Measurements from ENCODE around the gene ENTPD6. TPM values are rescaled to one million over a fixed set of nuclear protein-coding genes. Genes with fewer than 3 reads are reported as not detected.

Gene ENTPD6
- total and polyA plus RNA-seq, 10 donors, result 23.0 to 49.6 (median 35.6) TPM

GRCh38 chr20:25173321-25173720 lies 22.2 kb upstream of the ENTPD6 start:
- Histone ChIP-seq H3K4me3 (no peak overlapping the region), H3K4me1 (no peaks in the 10 kb centered on the region), H3K36me3 (no peaks in the 10 kb centered on the region), H3K27ac (no peak overlapping the region), H3K9me3 (peaks cover 0 to 9% (median 0%) of the 10 kb centered on the region in 8 donors), H3K27me3 (replicated peaks in 1 of 7) (no peaks in the 10 kb centered on the region)
- TF ChIP-seq POLR2A (IDR thresholded peaks at IDR 0.05) (no peak), POLR2AphosphoS5 (IDR thresholded peaks at IDR 0.05) (no peak)
- TF ChIP-seq, protein P1, sequence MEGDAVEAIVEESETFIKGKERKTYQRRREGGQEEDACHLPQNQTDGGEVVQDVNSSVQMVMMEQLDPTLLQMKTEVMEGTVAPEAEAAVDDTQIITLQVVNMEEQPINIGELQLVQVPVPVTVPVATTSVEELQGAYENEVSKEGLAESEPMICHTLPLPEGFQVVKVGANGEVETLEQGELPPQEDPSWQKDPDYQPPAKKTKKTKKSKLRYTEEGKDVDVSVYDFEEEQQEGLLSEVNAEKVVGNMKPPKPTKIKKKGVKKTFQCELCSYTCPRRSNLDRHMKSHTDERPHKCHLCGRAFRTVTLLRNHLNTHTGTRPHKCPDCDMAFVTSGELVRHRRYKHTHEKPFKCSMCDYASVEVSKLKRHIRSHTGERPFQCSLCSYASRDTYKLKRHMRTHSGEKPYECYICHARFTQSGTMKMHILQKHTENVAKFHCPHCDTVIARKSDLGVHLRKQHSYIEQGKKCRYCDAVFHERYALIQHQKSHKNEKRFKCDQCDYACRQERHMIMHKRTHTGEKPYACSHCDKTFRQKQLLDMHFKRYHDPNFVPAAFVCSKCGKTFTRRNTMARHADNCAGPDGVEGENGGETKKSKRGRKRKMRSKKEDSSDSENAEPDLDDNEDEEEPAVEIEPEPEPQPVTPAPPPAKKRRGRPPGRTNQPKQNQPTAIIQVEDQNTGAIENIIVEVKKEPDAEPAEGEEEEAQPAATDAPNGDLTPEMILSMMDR (IDR thresholded peaks at IDR 0.05 in 8 of 11, conservative IDR thresholded peaks at IDR 0.05 in 3 of 11), result no peak
- DNase-seq, result no peak
- WGBS, 5 donors, result 41 to 61% (median 54%) methylated on average over 2 of the region's 2 CpGs
- intact Hi-C loops (cut with DNase I; ENCODE audit: low total_unique reads), result loop anchor here (10.0 kb wide), 1 partner anchor 169 kb away; no protein-coding TSS in a partner anchor

DNA sequence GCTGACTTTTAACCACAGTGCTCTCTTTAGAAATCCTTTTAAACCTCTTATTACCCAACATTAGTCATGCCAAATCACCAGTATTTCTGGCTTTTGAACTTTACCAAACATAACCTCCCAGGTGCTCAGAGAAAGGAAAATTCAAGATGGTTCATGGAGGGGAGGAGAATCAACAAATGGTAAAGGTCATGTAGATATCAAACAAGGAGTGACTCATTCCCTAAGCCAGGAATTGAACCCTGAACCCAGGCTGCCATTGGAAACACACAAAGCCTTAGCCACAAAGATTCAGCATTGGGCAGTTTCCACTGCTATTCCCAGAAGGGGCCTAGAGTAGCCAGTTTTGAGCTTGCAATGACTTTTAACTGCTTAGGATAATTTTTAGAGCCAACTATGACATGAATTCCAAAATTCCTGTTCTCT lies 21.6 kb upstream of the ENTPD6 start:
- Histone ChIP-seq H3K4me3 (no peak overlapping the region), H3K36me3 (no peaks in the 10 kb centered on the region), H3K27ac (no peak overlapping the region), H3K4me1 (no peaks in the 10 kb centered on the region), H3K27me3 (replicated peaks in 1 of 7) (no peaks in the 10 kb centered on the region), H3K9me3 (peaks cover 0 to 9% (median 0%) of the 10 kb centered on the region in 8 donors)
- intact Hi-C loops (cut with DNase I; ENCODE audit: low total_unique reads), result loop anchor here (10.0 kb wide), 1 partner anchor 169 kb away; no protein-coding TSS in a partner anchor
- TF ChIP-seq, protein P1 (IDR thresholded peaks at IDR 0.05 in 8 of 11, conservative IDR thresholded peaks at IDR 0.05 in 3 of 11), result no peak
- TF ChIP-seq POLR2AphosphoS5 (IDR thresholded peaks at IDR 0.05) (no peak), POLR2A (IDR thresholded peaks at IDR 0.05) (no peak)
- DNase-seq, result no peak

DNA sequence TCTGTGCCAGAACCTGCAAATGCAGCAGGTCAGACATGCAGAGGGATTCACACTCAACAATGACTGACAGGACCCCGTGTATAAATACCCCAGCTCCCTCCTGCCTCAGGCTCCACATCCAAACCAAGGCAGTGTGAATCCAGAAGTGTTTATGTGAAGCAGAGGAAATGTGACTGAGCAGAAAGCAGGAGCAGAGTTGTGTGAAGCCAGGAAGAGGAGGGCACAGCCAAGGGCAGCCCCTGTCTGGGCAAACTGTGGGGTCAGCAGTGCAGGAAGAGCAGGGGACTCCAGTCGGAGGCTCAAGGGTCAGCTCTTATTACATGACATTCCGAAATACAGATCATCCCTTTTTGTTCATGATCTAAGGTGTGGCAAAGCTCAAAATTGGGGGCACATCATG lies 19.3 kb upstream of the ENTPD6 start:
- Histone ChIP-seq H3K27me3 (replicated peaks in 1 of 7) (no peaks in the 10 kb centered on the region), H3K4me1 (no peaks in the 10 kb centered on the region), H3K36me3 (no peaks in the 10 kb centered on the region), H3K9me3 (peaks cover 0 to 9% (median 0%) of the 10 kb centered on the region in 8 donors), H3K4me3 (no peak overlapping the region), H3K27ac (no peak overlapping the region)
- WGBS, 5 donors, result 60 to 80% (median 67%) methylated on average over 3 of the region's 3 CpGs
- no peak for TF ChIP-seq POLR2AphosphoS5 (IDR thresholded peaks at IDR 0.05)
- TF ChIP-seq POLR2A (IDR thresholded peaks at IDR 0.05), result no peak
- TF ChIP-seq, protein P1 (IDR thresholded peaks at IDR 0.05 in 8 of 11, conservative IDR thresholded peaks at IDR 0.05 in 3 of 11), result no peak
- no peak for DNase-seq
- intact Hi-C loops (cut with DNase I; ENCODE audit: low total_unique reads), result loop anchor here (10.0 kb wide), 1 partner anchor 171 kb away; no protein-coding TSS in a partner anchor

DNA sequence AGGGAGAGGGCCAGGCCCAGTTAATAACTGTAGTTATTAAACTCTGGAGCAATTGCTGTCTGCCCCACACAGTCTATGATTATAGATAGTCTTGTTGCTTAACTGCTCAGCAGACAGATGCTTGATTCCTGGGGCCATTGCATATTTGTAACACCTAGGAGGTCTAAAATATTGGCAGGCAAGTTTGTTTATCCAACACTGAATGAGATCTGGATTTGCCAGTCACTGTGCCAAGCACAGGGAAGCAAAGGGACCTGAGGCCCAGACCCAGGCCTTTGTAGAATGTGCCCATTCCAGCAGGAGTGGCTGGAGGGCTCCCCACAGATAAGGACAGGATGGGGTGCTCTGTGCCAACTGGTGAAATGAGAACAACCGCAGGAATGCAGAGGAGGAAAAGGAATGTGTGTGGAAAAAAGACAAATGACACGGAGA lies 17.6 kb upstream of the ENTPD6 start:
- no peaks in the 10 kb centered on the region for H3K4me1 ChIP-seq
- no peaks in the 10 kb centered on the region for H3K27me3 ChIP-seq (replicated peaks in 1 of 7)
- WGBS, 5 donors, result 74 to 92% (median 82%) methylated on average over 2 of the region's 2 CpGs
- peaks cover 0 to 16% (median 6%) of the 10 kb centered on the region in 8 donors for H3K9me3 ChIP-seq
- H3K36me3 ChIP-seq, result no peaks in the 10 kb centered on the region
- no peak overlapping the region for H3K4me3 ChIP-seq
- intact Hi-C loops (cut with DNase I; ENCODE audit: low total_unique reads), result loop anchor here (10.0 kb wide), 1 partner anchor 173 kb away; no protein-coding TSS in a partner anchor
- H3K27ac ChIP-seq, result no peak overlapping the region
- DNase-seq, result no peak
- no peak for TF ChIP-seq POLR2A (IDR thresholded peaks at IDR 0.05)
- TF ChIP-seq, protein P1 (IDR thresholded peaks at IDR 0.05 in 8 of 11, conservative IDR thresholded peaks at IDR 0.05 in 3 of 11), result no peak
- no peak for TF ChIP-seq POLR2AphosphoS5 (IDR thresholded peaks at IDR 0.05)

Data from spleen (tissue), 11 donors.